Measurements from ENCODE around the gene RTL10. TPM values are rescaled to one million over a fixed set of nuclear protein-coding genes. Genes with fewer than 3 reads are reported as not detected.

The RTL10 gene
- total and polyA plus RNA-seq, 10 of the 15 experiments (the other 5 are each of a cell fraction or from before 2014, with no cell fraction given) = 5.3 to 18.1 (median 10.3) TPM

DNA sequence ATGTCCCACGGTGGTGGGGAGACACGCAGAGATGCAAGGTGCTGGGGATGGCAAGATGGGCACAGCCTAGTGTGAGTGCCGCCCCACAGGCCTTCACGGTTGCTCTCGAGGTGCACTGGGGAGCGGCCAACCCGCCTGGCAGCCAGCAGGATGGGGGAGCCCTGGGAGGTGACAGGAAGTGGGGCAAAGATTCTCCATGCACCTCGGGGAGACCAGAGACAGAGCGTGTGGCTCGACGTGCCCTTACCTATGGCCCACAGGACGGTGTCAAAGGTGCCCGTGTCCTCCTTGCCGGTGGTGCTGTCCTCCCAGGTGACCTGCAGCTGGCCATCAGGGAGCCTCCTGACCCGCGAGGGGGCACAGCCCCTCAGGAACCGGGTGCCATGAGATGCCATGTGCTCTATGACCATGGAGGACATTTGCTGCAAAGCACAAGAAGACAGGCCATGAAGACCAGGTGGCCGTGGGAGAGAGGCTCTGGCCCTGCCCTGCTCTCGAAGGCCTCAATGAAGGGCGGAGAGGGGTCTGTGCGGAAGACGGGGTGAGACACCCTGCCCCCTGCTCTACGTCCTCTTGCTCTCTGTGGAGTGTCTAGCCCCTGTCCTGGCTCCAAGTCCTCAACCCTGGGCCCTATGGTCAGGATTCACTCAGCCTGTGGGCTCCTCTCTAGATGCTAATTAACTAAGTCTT is 40.6 kb upstream of the RTL10 start:
- H2AFZ ChIP-seq (ENCODE audit: control insufficient read depth, low read depth, low read length) = no peak overlapping the region
- no peaks in the 10 kb centered on the region for H4K20me1 ChIP-seq (ENCODE audit: control insufficient read depth, insufficient read depth)
- no peaks in the 10 kb centered on the region for H3K36me3 ChIP-seq (ENCODE audit: control insufficient read depth in 2 of 2, insufficient read depth in 2 of 2, low read length in 1 of 2)
- no peak overlapping the region for H3K9ac ChIP-seq (ENCODE audit: control insufficient read depth, insufficient read depth, low read length)
- ChIA-PET CTCF (no interaction called here), SMC1A (ENCODE audit: uncharacterized antibody, unreplicated experiment) (no interaction called here), POLR2A (no interaction called here), RAD21 (ENCODE audit: unreplicated experiment) (no interaction called here)
- no peaks in the 10 kb centered on the region for H3K79me2 ChIP-seq (ENCODE audit: control insufficient read depth, insufficient read depth, low read length)
- DNase-seq (ENCODE audit: low read depth, low spot score) (no peak), FAIRE-seq (no peak), ATAC-seq (no peak)
- H3K4me1 ChIP-seq (ENCODE audit: control insufficient read depth, insufficient read depth, low read length) = peaks cover 20% of the 10 kb centered on the region
- no peak overlapping the region for H3K27ac ChIP-seq (ENCODE audit: control insufficient read depth, insufficient read depth)
- H3K27me3 ChIP-seq (replicated peaks in 1 of 2; ENCODE audit: control insufficient read depth in 2 of 2, insufficient read depth in 2 of 2, low read length in 1 of 2) = no peaks in the 10 kb centered on the region
- intact Hi-C loops (cut with micrococcal nuclease; ENCODE audit: unreplicated experiment) (no loop called here), in situ Hi-C loops (cut with MboI) (no loop called here)
- no peak overlapping the region for H3K4me3 ChIP-seq
- TF ChIP-seq, protein P1, sequence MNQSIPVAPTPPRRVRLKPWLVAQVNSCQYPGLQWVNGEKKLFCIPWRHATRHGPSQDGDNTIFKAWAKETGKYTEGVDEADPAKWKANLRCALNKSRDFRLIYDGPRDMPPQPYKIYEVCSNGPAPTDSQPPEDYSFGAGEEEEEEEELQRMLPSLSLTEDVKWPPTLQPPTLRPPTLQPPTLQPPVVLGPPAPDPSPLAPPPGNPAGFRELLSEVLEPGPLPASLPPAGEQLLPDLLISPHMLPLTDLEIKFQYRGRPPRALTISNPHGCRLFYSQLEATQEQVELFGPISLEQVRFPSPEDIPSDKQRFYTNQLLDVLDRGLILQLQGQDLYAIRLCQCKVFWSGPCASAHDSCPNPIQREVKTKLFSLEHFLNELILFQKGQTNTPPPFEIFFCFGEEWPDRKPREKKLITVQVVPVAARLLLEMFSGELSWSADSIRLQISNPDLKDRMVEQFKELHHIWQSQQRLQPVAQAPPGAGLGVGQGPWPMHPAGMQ (IDR thresholded peaks at IDR 0.05; ENCODE audit: borderline replicate concordance) = no peak
- TF ChIP-seq GABPA (IDR thresholded peaks at IDR 0.05; ENCODE audit: low read depth) (no peak), CBX5 (IDR thresholded peaks at IDR 0.05; ENCODE audit: low read depth) (no peak), IKZF2 (IDR thresholded peaks at IDR 0.05) (no peak), CHD1 (IDR thresholded peaks at IDR 0.05; ENCODE audit: low read depth, low read length) (no peak), KDM1A (IDR thresholded peaks at IDR 0.05; ENCODE audit: borderline replicate concordance) (no peak), ZNF384 (IDR thresholded peaks at IDR 0.05; ENCODE audit: borderline replicate concordance, low read depth, low read length) (no peak), BACH1 (IDR thresholded peaks at IDR 0.05; ENCODE audit: borderline replicate concordance) (no peak), MEF2A (IDR thresholded peaks at IDR 0.05; ENCODE audit: insufficient read depth, low read depth, low read length) (no peak)
- TF ChIP-seq, protein P2, sequence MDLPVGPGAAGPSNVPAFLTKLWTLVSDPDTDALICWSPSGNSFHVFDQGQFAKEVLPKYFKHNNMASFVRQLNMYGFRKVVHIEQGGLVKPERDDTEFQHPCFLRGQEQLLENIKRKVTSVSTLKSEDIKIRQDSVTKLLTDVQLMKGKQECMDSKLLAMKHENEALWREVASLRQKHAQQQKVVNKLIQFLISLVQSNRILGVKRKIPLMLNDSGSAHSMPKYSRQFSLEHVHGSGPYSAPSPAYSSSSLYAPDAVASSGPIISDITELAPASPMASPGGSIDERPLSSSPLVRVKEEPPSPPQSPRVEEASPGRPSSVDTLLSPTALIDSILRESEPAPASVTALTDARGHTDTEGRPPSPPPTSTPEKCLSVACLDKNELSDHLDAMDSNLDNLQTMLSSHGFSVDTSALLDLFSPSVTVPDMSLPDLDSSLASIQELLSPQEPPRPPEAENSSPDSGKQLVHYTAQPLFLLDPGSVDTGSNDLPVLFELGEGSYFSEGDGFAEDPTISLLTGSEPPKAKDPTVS (IDR thresholded peaks at IDR 0.05; ENCODE audit: low read depth, low read length) = no peak
- BruUV-seq (replicated peaks) = no TSS peak
- no peak overlapping the region for H3K4me2 ChIP-seq (ENCODE audit: control insufficient read depth, insufficient read depth)
- H3K9me3 ChIP-seq (replicated peaks; ENCODE audit: control insufficient read depth, insufficient read depth, low read length) = no peaks in the 10 kb centered on the region
- 89% methylated on average over 23 of the region's 23 CpGs for WGBS (ENCODE audit: insufficient coverage, insufficient replicate concordance, low lambda C conversion rate, missing lambda C conversion rate)
